K562 (cell line): ENCODE data around the gene SCAMP3. TPM values are rescaled to one million over a fixed set of nuclear protein-coding genes. Genes with fewer than 3 reads are reported as not detected.
A peak's percentile ranks its signal among the peaks of the same experiment; 100 is the strongest.

Experiments used
- CHD7 ChIP-seq: fragments of 200-600 bp; sonication (generic); IDR thresholded peaks from one replicate; pipeline ENCODE4 v1.6.1; 2012; ENCODE audit warnings: mild to moderate bottlenecking, low read depth, low read length, inconsistent platforms
- FOXA1 ChIP-seq: fragments of 450-650 bp; IDR thresholded peaks from 2 replicates; pipeline ENCODE4 v1.6.1; 2016; ENCODE audit warnings: mild to moderate bottlenecking, borderline replicate concordance
- ILK ChIP-seq: fragments of 450-650 bp; IDR thresholded peaks from 2 replicates; pipeline ENCODE4 v1.6.1; 2016; ENCODE audit warnings: missing genetic modification characterization, low read depth, mild to moderate bottlenecking, missing compliant biosample characterization, moderate library complexity, borderline replicate concordance
- MYBL2 ChIP-seq, 2 experiments: fragments of 450-650 bp in 1 of 2; sonication (generic) in 1 of 2; formaldehyde crosslinking in 1 of 2; IDR thresholded peaks; 2 replicates each; pipeline versions ENCODE4 v1.6.1 to v1.8.1; 2017 to 2022; ENCODE audit warnings: borderline replicate concordance in 1 of 2, inconsistent platforms in 1 of 2, low read depth in 1 of 2, mild to moderate bottlenecking in 1 of 2, missing genetic modification reagents in 1 of 2, moderate library complexity in 1 of 2
- NFRKB ChIP-seq: fragments of 450-650 bp; IDR thresholded peaks from 2 replicates; pipeline ENCODE4 v1.6.1; 2016; ENCODE audit warnings: low read depth
- NKRF ChIP-seq: fragments of 450-650 bp; IDR thresholded peaks from 2 replicates; pipeline ENCODE4 v1.6.1; 2016; ENCODE audit warnings: borderline replicate concordance
- RAD51 ChIP-seq: fragments of 450-650 bp; IDR thresholded peaks from 2 replicates; pipeline ENCODE4 v1.7.1; 2016; ENCODE audit warnings: low read depth, mild to moderate bottlenecking, borderline replicate concordance
- SIRT6 ChIP-seq: IDR thresholded peaks from one replicate; pipeline ENCODE4 v1.6.1; 2012; ENCODE audit warnings: low read depth, mild to moderate bottlenecking, control low read depth, inconsistent platforms, low read length, moderate library complexity
- ZBTB17 ChIP-seq: fragments of 450-650 bp; formaldehyde crosslinking; IDR thresholded peaks from 2 replicates; pipeline ENCODE4 v1.4.0; 2020; ENCODE audit warnings: mild to moderate bottlenecking
- ZFPM2 ChIP-seq: fragments of 250-450 bp; sonication (Bioruptor Pico); IDR thresholded peaks from 2 replicates; pipeline ENCODE4 v1.5.1; 2022; ENCODE audit warnings: mild to moderate bottlenecking
- ZNF263 ChIP-seq: sonication (generic); formaldehyde crosslinking; IDR thresholded peaks from 2 replicates; pipeline ENCODE4 v1.8.0; 2022; ENCODE audit warnings: mild to moderate bottlenecking, missing genetic modification reagents, borderline replicate concordance
- ZNF436 ChIP-seq: fragments of 250-450, 450-650 bp; sonication (Bioruptor Pico); formaldehyde crosslinking; IDR thresholded peaks from 2 replicates; pipeline ENCODE4 v1.7.0; 2020; ENCODE audit warnings: mild to moderate bottlenecking
- polyA plus RNA-seq, 8 experiments: library from polyadenylated mRNA; depleted of rRNA in 4 of 8; stranded (reverse) in 5 of 8; unstranded in 3 of 8; fragments of >200 nt; fragmentation: Nextera tagmentation in 2 of 8; fragmentation: Illumina TruSeq in 1 of 8; extraction: Ambion mirVana in 2 of 8; extraction: Trizol in 1 of 8; gene quantifications; 2 replicates each; pipeline versions ENCODE4 v1.2.1 to v1.2.3, GENCODE V29; 2011 to 2014; ENCODE audit warnings: inconsistent platforms in 1 of 8, missing spikeins in 1 of 8
- total RNA-seq, 7 experiments: library from RNA; depleted of rRNA in 6 of 7; stranded (reverse); fragments of >200 nt in 6 of 7; fragmentation: Illumina TruSeq in 2 of 7; extraction: Trizol in 2 of 7; gene quantifications; 2 replicates each; pipeline versions ENCODE4 v1.2.1 to v1.2.3, GENCODE V29; 2011 to 2021; ENCODE audit warnings: low replicate concordance in 1 of 7

SCAMP3 gene
- total and polyA plus RNA-seq, 9 of the 15 experiments (the other 6 are each of a cell fraction or from before 2014, with no cell fraction given) = 14.2 to 131 (median 86.1) TPM

- TF ChIP-seq NKRF (peak; percentile 97), ZNF436 (CRISPR knock-in tag) (no peak), ZNF263 (no peak; the same call in 1 of the 2 replicates), CHD7 (no peak), SIRT6 (no peak), RAD51 (peak; percentile 97), MYBL2 (IDR thresholded peaks at IDR 0.05; ENCODE audit: low read depth) (no peak), MYBL2 (CRISPR knock-in tag; IDR thresholded peaks at IDR 0.05; ENCODE audit: borderline replicate concordance) (no peak), ILK (no peak), ZFPM2 (peak; percentile 25; the same call in 1 of the 2 replicates), NFRKB (no peak), ZBTB17 (CRISPR knock-in tag) (peak; percentile 91), FOXA1 (no peak)
These were observed at the start of gene SCAMP3 (continued) for GRCh38 chr1:155261852-155262673.
